A204.1 (cell line): ENCODE data around the gene POU2F2.
A peak's percentile ranks its signal among the peaks of the same experiment; 100 is the strongest.
"Not testable (repeated sequence)": the region's sequence is repeated elsewhere in the genome, so short reads cannot be mapped to it uniquely, and the experiment has no call there.

Experiments used
- FAIRE-seq: peaks from 2 replicates; lab custom pipeline; 2012; peaks lifted over from hg19 to GRCh38; lab: Jason Lieb, UNC

The POU2F2 gene

GRCh38 chr19:42059196-42059595 lies 73.0 kb downstream of the POU2F2 start:
- FAIRE-seq: no peak

- FAIRE-seq: no peak
These were observed 74.4 kb downstream of the POU2F2 start for GRCh38 chr19:42057846-42058245.

- FAIRE-seq: no peak
These were observed 78.0 kb downstream of the POU2F2 start for GRCh38 chr19:42054205-42054604.

GRCh38 chr19:42053037-42053935 lies 79.0 kb downstream of the POU2F2 start:
- no peak for FAIRE-seq

GRCh38 chr19:42052241-42052863 lies 79.9 kb downstream of the POU2F2 start:
- no peak for FAIRE-seq

- FAIRE-seq: no peak
These were observed 80.8 kb downstream of the POU2F2 start for GRCh38 chr19:42051166-42052115.

- FAIRE-seq: peak; percentile 89
These were observed 83.3 kb downstream of the POU2F2 start for GRCh38 chr19:42048992-42049391.

GRCh38 chr19:42045575-42045974 lies 86.7 kb downstream of the POU2F2 start:
- FAIRE-seq: no peak

- no peak for FAIRE-seq
These were observed 89.6 kb downstream of the POU2F2 start for GRCh38 chr19:42042455-42043170.

- FAIRE-seq: not testable (repeated sequence)
These were observed 91.8 kb downstream of the POU2F2 start for GRCh38 chr19:42040491-42040890.

GRCh38 chr19:42040031-42040430 lies 92.2 kb downstream of the POU2F2 start:
- no peak for FAIRE-seq

GRCh38 chr19:42038666-42039065 lies 93.6 kb downstream of the POU2F2 start:
- FAIRE-seq: no peak

- FAIRE-seq: no peak
These were observed 94.6 kb downstream of the POU2F2 start for GRCh38 chr19:42037649-42038048.
